NCI-H524 (cell line): Measurements from ENCODE around the gene CCDC192.

Experiments used
- DNase-seq, 2 experiments: peaks; one replicate each; lab custom pipeline; 2025; lab: John Stamatoyannopoulos, UW

The CCDC192 gene

DNA sequence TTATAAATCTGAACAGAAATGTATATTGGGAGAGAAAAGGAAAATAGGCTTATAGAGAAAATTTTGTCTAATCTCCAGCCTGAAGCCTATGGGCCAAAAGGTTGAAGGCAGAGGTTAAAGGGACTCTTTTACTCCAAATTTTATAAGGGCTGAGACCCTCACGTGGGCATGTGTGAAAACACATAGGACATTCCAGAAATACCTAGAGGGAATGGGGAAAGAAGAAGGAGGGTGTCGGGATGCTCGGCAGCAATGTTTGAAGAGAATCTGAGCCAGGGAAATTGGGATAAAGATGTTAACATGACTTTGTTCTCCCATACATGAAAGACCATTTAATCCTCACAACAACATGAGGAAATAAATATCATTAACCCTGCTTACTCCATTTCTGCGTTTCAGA is 278.3 kb downstream of the CCDC192 start:
- no peak for DNase-seq

DNA sequence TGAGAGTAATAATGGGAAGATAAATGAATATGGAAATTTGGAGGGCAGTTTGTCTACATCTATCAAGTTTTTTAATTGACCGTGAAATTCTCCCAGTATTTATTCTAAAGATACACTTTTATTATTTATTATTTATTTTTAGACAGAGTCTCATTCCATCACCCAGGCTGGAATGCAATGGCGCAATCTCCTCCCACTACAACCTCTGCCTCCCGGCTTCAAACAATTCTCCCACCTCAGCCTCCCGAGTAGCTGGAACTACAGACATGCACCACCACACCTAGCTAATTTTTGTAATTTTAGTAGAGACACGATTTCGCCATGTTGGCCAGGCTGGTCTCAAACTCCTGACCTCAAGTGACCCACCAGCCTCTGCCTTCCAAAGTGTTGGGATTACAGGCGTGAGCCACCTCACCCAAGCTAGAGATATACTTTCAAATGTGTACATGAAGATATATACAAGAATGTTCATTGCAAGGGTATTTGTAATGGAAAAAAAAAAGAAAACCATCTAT is 282.7 kb downstream of the CCDC192 start:
- no peak for DNase-seq

DNA sequence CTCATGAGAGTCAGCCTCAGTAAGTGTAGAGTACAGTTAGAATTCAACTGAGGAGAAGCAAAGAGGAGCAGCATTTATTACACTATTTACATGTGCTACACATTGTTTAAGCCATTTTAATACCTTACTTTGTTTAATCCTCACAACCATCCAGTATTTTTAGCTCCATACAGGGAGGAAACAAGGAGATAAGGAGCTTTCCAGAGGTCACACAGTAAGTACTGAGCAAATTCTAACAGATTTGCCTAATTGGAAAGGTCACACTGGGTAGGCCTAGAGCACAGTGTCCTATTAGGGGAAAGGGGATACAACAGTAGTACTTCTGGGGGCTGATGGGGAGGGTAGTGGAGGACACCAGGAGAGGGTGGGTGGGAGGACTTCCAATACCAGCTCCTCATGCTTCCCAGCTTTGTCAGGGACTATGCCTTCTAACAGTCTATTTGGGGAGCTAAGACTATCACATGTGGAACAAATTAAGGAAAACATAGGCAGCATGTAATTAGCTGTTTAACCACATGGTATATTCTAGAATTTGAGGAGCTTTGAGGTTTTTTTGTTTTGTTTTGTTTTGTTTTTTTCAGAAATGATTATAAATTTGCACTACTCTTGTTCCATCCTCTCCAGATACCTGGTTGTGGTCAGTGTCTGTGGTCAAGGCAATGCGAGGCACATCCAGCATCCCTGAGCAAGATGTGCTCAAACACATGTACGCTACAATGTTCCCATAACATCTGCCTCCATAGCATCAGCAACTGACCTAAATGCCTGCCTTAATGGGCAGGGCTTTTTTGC is 284.4 kb downstream of the CCDC192 start:
- no peak for DNase-seq

DNA sequence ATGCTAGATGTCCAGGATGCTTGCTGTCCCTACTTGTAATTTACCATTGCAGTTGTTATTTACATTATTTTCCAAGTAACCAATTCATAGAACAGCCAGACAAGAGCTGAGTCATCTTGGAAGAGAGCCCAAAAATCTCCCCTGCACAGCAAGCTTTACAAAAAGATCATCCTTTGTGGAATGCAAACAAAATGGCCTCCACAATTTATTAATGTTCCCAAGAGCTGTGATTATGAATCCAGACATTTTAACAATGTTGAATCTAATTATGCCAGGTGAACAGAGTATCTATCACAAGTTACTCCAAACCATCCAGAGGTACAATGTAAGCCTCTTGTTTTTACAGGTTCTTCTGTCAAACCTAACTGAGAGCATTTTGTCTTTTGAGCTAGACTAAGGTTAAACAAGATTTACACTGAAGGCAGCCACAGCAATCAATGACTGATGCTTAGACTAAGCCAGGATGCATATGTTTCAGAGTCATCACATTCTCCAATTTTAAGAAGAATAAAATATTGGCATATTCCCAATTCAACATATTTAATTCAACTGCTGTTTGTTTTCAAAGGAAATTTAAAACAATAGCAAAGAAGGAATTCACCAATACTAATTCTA is 285.1 kb downstream of the CCDC192 start:
- peak in 1 of 2 experiments; percentile 10 for DNase-seq
